Effector memory CD8-positive, alpha-beta T cell (primary cell): ENCODE data around the gene ABLIM3.

ENCODE experiments used
- ATAC-seq: fragments of 150-1000 bp; cut with Tn5 transposase; replicated peaks from 2 replicates; pipeline ENCODE4 v1.10.0; 2021; ENCODE audit warnings: mild to moderate bottlenecking, moderate library complexity
- DNase-seq, 3 experiments: peaks; one replicate each; pipeline ENCODE4 v3.0.0; 2021
- H3K27ac Mint-ChIP-seq, 2 donors: one replicate each; pipeline ENCODE4 v1.8.0; 2022; ENCODE audit warnings: mild to moderate bottlenecking in 2 of 2, mixed read lengths in 2 of 2, moderate library complexity in 2 of 2
- H3K27me3 Mint-ChIP-seq, 2 donors: one replicate each; pipeline ENCODE4 v1.8.0; 2022; ENCODE audit warnings: mixed read lengths in 2 of 2
- H3K36me3 Mint-ChIP-seq: one replicate; pipeline ENCODE4 v1.8.0; 2022; ENCODE audit warnings: mild to moderate bottlenecking, moderate library complexity, mixed read lengths; ENCODE audit not compliant: insufficient read depth
- H3K4me1 Mint-ChIP-seq, 2 donors: one replicate each; pipeline ENCODE4 v1.8.0; 2022; ENCODE audit warnings: low read depth in 2 of 2, mixed read lengths in 2 of 2
- H3K4me3 Mint-ChIP-seq, 2 donors: one replicate each; pipeline ENCODE4 v1.8.0; 2022; ENCODE audit warnings: mild to moderate bottlenecking in 2 of 2, mixed read lengths in 2 of 2, moderate library complexity in 2 of 2
- H3K9me3 Mint-ChIP-seq, 2 donors: one replicate each; pipeline ENCODE4 v1.8.0; 2022; ENCODE audit warnings: mixed read lengths in 2 of 2

Gene ABLIM3

GRCh38 chr5:149285153-149285552, 143.9 kb downstream of the ABLIM3 start:
- no peak for DNase-seq
- Mint-ChIP-seq H3K4me3 (no peak overlapping the region), H3K27me3 (peaks cover 20 to 50% of the 10 kb centered on the region in 2 donors), H3K27ac (no peak overlapping the region), H3K36me3 (no peaks in the 10 kb centered on the region), H3K9me3 (no peaks in the 10 kb centered on the region), H3K4me1 (peaks cover 0 to 4% of the 10 kb centered on the region in 2 donors)
- ATAC-seq, result no peak

DNA sequence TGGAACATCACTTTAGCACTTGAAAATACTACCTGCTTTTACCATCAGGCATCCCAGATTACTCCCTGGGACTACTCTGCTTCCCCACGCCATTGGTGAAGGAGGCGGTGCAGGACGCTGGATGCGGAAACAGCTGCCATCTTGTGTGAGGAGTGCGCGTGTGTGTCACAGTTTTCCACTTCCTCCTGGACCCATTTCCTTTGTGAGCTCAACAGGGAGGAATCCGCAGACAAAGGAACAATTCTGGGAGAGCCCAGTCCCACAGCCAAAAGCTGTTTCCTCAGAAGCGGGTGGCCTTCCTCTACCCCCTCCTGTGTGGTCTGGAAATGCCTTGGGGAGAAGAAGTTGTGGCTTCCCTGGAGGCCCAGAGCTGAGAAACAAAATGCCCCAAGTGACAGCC, 147.1 kb downstream of the ABLIM3 start:
- Mint-ChIP-seq H3K4me3 (no peak overlapping the region), H3K27ac (no peak overlapping the region), H3K36me3 (no peaks in the 10 kb centered on the region), H3K27me3 (peaks cover 39% of the 10 kb centered on the region in 2 donors), H3K4me1 (peaks cover 0 to 4% of the 10 kb centered on the region in 2 donors), H3K9me3 (no peaks in the 10 kb centered on the region)
- DNase-seq (no peak), ATAC-seq (no peak)

- Mint-ChIP-seq H3K9me3 (no peaks in the 10 kb centered on the region), H3K36me3 (no peaks in the 10 kb centered on the region), H3K27ac (no peak overlapping the region), H3K4me3 (no peak overlapping the region), H3K4me1 (no peaks in the 10 kb centered on the region), H3K27me3 (peaks cover 32 to 35% of the 10 kb centered on the region in 2 donors)
- no peak for ATAC-seq
- DNase-seq, result no peak
Measured at GRCh38 chr5:149289301-149289700, 148.0 kb downstream of the ABLIM3 start.

DNA sequence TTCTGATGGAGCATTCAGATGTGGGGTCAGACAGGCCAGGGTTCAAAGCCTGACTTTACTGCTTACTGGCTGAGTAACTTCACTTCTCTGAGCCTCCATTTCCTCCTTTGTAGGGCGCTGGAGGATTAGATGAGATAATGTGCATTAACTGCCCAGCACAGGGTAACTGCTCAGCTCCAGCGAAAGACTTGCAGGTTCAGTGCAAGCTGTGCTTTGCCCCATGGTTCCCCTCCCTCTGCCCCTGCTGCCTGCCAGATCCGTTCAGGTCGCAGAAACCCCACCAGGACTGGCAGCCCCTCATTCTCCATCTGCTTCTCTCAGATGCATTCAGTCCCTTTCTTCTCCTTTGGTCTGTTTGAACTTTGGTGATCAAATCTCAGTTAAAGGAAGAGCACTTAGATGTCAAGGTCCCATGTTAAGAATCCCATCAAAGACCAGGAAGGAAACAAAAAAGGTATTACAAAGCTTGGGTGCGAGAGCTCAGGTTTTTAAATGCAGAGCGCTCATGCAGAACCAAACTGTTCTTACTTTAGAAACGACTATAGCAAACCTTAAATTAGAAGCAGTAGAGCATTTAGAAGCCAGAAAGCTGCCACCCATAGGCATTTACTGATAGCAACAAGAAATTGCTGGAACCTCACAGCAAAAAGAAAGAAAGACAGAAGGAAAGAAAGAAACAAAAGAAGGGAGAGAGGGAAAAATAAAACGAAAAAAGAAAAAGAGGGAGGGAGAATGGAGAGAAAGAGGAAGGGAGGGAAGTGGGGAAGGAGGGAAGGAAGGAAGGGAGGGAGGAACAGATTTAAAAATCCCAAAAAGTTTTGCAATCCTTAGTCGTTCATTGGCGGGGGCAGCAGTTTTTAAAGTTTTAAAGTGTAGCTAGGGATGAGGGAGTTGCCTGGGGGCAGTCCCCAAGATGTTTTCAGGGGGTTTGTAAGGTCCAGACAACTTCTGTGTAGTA, 153.9 kb downstream of the ABLIM3 start:
- no peaks in the 10 kb centered on the region for H3K36me3 Mint-ChIP-seq
- H3K27me3 Mint-ChIP-seq, result peaks cover 50 to 68% of the 10 kb centered on the region in 2 donors
- ATAC-seq, result no peak
- no peak overlapping the region for H3K27ac Mint-ChIP-seq
- H3K4me1 Mint-ChIP-seq, result peaks cover 0 to 2% of the 10 kb centered on the region in 2 donors
- H3K4me3 Mint-ChIP-seq, result no peak overlapping the region
- H3K9me3 Mint-ChIP-seq, result no peaks in the 10 kb centered on the region
- DNase-seq, result no peak

DNA sequence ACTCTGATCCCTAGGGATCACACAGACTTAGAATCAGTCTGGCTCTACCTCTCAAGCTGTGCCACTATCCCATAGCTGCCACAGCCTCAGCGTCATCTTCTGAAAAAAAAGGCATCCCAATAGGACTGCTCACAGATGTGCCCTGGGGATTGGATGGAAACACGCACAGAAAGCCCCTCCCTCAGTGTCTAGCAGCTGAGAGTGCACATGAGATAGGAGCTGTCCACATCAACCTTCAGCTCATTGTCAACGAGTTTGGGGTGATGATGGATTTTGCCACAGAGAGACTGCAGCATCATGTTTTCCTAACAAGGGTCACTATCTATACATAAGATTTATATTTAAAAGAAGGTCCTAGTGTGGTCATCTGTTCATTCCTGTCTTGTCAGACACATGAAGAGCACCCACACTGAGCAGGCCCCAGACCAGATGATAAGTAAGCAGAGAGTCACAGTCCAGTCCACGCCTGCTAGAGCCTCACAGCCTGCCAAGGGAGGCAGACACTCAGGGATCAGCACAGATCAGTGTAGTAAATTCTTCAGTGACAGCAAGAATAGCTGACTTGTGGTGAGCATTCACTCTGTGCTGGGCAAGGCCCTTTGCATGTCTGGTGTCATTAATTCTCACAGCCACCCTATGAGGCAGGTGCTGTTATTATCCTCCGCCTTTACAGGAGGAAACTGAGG, 156.2 kb downstream of the ABLIM3 start:
- no peaks in the 10 kb centered on the region for H3K36me3 Mint-ChIP-seq
- no peaks in the 10 kb centered on the region for H3K9me3 Mint-ChIP-seq
- no peak overlapping the region for H3K27ac Mint-ChIP-seq
- DNase-seq (no peak), ATAC-seq (no peak)
- peaks cover 0 to 2% of the 10 kb centered on the region in 2 donors for H3K4me1 Mint-ChIP-seq
- H3K27me3 Mint-ChIP-seq, result peaks cover 41 to 84% of the 10 kb centered on the region in 2 donors
- no peak overlapping the region for H3K4me3 Mint-ChIP-seq

DNA sequence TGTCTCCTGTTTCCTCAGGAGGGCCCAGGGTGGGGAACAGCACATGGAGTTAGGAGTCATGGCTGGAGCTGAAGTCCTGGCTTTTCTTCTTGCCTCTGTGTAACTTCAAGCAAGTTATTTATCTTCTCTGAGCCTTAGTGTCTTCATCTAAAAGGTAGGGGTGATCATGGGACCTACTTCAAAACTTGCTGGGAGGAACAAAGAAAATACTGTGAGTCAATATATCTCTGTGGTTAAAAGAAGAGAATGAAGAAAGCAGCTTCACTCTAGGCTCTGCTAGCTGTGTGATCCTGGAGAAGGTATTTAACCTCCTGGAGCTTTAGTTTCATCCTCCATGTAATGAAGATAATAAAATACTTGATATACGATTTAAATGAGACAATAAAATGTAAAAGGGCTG, 156.9 kb downstream of the ABLIM3 start:
- no peak overlapping the region for H3K4me3 Mint-ChIP-seq
- H3K36me3 Mint-ChIP-seq, result no peaks in the 10 kb centered on the region
- ATAC-seq (no peak), DNase-seq (no peak)
- H3K27me3 Mint-ChIP-seq, result peaks cover 36 to 81% of the 10 kb centered on the region in 2 donors
- H3K27ac Mint-ChIP-seq, result no peak overlapping the region
- H3K9me3 Mint-ChIP-seq, result no peaks in the 10 kb centered on the region
- H3K4me1 Mint-ChIP-seq, result peaks cover 0 to 2% of the 10 kb centered on the region in 2 donors

DNA sequence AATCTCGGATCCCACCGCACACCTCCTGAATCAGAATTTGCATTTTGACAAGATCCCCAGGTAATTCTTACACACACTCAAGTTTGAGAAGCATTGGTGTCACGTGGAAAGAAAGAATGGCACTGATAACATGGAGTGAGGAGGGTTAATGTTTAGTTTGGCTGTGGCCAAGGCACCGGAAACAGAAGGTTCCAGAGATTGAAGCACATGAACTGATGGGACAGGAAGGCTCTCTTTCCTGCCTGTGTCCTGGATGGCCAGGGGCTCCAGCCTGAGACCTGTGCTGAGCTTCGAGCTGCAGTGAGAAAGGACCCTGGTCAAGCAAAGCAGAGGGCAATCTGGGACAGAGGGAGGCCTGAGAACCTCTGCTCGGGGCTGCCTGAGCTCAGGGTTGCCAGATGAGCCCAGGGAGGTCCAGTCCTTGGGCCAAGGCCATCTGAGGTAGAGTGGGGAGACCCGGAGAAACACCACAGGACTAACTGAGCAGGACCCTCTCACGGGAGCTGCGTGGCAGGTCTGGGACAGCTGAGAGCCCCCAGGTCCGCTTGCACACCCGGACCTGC, 157.6 kb downstream of the ABLIM3 start:
- H3K9me3 Mint-ChIP-seq, result no peaks in the 10 kb centered on the region
- no peak overlapping the region for H3K27ac Mint-ChIP-seq
- H3K4me3 Mint-ChIP-seq, result no peak overlapping the region
- ATAC-seq (no peak), DNase-seq (no peak)
- peaks cover 0 to 2% of the 10 kb centered on the region in 2 donors for H3K4me1 Mint-ChIP-seq
- H3K36me3 Mint-ChIP-seq, result no peaks in the 10 kb centered on the region
- peaks cover 40 to 82% of the 10 kb centered on the region in 2 donors for H3K27me3 Mint-ChIP-seq

DNA sequence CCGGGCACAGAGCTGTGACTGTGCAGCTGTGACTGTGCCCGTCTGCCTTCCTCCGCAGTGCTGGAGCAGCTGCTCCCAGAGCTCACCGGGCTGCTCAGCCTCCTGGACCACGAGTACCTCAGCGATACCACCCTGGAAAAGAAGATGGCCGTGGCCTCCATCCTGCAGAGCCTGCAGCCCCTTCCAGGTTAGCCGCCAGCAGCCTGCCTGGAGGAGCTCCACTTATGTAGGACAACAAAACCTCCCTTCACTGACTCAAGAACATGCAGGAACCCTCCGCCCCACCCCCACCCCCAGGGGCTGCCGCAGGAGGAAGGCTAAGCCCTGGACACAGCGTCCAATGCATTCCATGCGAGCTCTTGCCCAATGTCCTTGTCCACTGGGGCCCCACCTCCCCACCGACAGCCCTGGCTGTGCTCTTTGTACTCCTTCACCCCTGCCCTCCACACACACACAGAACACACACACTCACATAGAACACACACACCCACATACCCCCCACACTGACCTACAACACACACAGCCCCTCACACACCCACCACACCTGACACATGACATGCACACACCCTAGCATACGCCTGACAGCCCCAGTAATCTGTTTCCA, 158.3 kb downstream of the ABLIM3 start:
- no peaks in the 10 kb centered on the region for H3K9me3 Mint-ChIP-seq
- ATAC-seq (no peak), DNase-seq (no peak)
- no peak overlapping the region for H3K4me3 Mint-ChIP-seq
- H3K27me3 Mint-ChIP-seq, result peaks cover 40 to 84% of the 10 kb centered on the region in 2 donors
- H3K4me1 Mint-ChIP-seq, result peaks cover 0 to 2% of the 10 kb centered on the region in 2 donors
- H3K36me3 Mint-ChIP-seq, result no peaks in the 10 kb centered on the region
- no peak overlapping the region for H3K27ac Mint-ChIP-seq

- no peaks in the 10 kb centered on the region for H3K9me3 Mint-ChIP-seq
- peaks cover 33 to 77% of the 10 kb centered on the region in 2 donors for H3K27me3 Mint-ChIP-seq
- H3K27ac Mint-ChIP-seq, result no peak overlapping the region
- DNase-seq (no peak), ATAC-seq (no peak)
- H3K36me3 Mint-ChIP-seq, result no peaks in the 10 kb centered on the region
- no peak overlapping the region for H3K4me3 Mint-ChIP-seq
- H3K4me1 Mint-ChIP-seq, result no peaks in the 10 kb centered on the region
Measured at GRCh38 chr5:149300441-149300840, 159.1 kb downstream of the ABLIM3 start.

- no peak for DNase-seq
- Mint-ChIP-seq H3K4me3 (no peak overlapping the region), H3K4me1 (no peaks in the 10 kb centered on the region), H3K27ac (no peak overlapping the region), H3K27me3 (peaks cover 30 to 80% of the 10 kb centered on the region in 2 donors), H3K36me3 (no peaks in the 10 kb centered on the region), H3K9me3 (no peaks in the 10 kb centered on the region)
- ATAC-seq, result no peak
Measured at GRCh38 chr5:149301049-149301743, 159.9 kb downstream of the ABLIM3 start.

- Mint-ChIP-seq H3K27me3 (peaks cover 24 to 75% of the 10 kb centered on the region in 2 donors), H3K9me3 (no peaks in the 10 kb centered on the region), H3K4me3 (no peak overlapping the region), H3K27ac (peak overlapping the region in 1 of 2 donors; percentile 20), H3K36me3 (no peaks in the 10 kb centered on the region), H3K4me1 (no peaks in the 10 kb centered on the region)
- no peak for DNase-seq
- no peak for ATAC-seq
Measured at GRCh38 chr5:149301744-149302380, 160.6 kb downstream of the ABLIM3 start.

DNA sequence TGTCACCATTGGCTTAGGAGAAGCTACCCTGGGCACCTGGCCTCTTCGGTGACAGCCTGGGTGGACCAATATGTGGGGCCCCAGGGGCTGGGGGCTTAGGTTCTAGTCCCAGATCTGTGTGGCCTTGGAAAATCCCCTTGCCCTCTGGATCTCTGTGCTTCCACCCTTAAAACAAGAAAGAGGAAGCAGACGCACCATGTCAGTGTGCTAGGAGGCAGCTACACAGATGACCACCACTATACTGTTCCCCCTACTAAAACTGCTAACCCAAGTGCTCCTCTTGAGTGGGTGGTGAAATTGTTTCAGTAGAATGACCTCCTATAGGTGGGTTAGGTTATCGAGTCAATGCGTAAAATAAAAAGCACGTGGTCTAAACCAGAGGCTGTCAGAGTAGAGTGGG, 161.3 kb downstream of the ABLIM3 start:
- H3K27me3 Mint-ChIP-seq, result peaks cover 23 to 70% of the 10 kb centered on the region in 2 donors
- H3K36me3 Mint-ChIP-seq, result no peaks in the 10 kb centered on the region
- DNase-seq, result no peak
- H3K4me1 Mint-ChIP-seq, result no peaks in the 10 kb centered on the region
- no peak overlapping the region for H3K4me3 Mint-ChIP-seq
- peak overlapping the region in 1 of 2 donors; percentile 20 for H3K27ac Mint-ChIP-seq
- no peak for ATAC-seq
- no peaks in the 10 kb centered on the region for H3K9me3 Mint-ChIP-seq
